Kasumi-1 (cell line): ENCODE results near the gene PSMB2.
A peak's percentile ranks its signal among the peaks of the same experiment; 100 is the strongest.
"Not testable (repeated sequence)": the region's sequence is repeated elsewhere in the genome, so short reads cannot be mapped to it uniquely, and the experiment has no call there.

Experiments
- DNase-seq, 2 experiments: peaks; one replicate each; lab custom pipeline; 2025; lab: John Stamatoyannopoulos, UW

The PSMB2 gene

DNA sequence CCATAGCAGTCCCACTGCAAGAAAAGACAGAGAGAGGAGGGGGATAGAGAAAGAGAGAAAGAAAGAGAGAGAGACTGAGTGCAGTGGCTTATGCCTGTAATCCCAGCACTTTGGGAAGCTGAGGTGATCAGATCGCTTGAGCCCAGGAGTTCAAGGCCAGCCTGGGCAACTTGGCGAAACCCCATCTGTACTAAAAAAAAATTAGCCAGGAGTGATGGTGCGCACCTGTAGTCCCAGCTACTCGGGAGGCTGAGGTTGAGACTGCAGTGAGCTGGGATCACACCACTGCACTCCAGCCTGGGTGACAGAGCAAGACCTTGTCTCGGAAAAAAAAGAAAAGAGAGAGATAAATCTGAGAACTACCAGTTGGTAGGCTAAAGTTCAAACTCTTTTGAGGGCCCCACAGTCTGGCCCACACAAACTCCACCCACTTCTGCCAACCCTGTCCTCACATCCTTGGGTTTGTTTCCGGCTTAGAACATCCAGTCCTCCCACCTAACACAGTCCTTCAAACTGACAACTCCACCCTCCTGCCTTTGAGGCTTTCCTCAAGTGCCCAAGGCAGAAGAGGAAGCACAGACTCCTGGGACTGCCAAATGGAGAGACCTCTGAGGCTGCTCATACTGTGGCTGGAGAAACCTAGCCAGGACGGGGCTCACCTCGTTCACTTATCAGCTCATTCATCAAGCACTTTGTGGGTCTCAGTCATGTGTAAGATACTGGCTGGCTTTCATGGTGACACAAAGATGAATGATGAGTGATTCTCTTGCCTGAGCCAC is 48.1 kb downstream of the PSMB2 start:
- DNase-seq: peak; percentile 92 to 94

DNA sequence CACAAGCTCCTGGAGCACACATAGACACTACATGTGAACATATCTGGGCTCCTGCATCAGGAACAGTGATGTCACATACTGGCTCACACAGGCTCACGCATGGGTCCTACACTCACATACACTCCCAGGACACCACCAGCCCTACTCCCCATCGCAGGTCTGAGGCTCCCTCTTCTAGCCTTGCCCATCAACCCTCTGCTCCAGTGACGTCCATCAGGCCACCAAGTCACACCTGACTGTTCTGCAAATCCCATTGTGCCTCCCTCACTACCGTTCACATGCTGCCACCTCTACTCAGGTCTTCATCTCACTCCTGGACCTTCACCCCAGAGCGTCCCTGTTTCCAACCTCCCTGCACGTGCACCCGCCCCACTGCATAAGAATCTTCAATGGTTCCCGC is 50.1 kb downstream of the PSMB2 start:
- DNase-seq: no peak

DNA sequence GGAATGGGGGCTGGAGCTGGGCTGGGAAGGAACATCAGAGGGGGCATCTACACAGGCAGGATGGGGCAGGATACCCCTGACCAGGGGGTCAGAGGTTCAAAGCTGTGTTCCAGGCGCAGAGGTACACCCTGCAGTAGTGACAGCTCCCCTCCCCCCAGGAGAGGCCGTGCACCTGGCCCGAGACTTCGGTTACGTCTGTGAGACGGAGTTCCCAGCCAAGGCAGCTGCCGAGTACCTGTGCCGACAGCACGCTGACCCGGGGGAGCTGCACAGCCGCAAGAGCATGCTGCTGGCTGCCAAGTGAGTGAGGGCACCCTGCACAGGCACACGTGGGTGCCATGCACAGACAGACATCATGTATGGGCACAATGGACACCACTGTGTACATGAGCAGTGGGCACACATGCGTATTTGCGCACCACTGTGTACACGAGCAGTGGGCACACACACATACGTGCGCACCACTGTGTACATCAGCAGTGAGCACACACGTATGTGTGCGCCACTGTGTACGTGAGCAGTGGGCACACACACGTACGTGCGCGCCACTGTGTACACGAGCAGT is 50.8 kb downstream of the PSMB2 start:
- no peak for DNase-seq

DNA sequence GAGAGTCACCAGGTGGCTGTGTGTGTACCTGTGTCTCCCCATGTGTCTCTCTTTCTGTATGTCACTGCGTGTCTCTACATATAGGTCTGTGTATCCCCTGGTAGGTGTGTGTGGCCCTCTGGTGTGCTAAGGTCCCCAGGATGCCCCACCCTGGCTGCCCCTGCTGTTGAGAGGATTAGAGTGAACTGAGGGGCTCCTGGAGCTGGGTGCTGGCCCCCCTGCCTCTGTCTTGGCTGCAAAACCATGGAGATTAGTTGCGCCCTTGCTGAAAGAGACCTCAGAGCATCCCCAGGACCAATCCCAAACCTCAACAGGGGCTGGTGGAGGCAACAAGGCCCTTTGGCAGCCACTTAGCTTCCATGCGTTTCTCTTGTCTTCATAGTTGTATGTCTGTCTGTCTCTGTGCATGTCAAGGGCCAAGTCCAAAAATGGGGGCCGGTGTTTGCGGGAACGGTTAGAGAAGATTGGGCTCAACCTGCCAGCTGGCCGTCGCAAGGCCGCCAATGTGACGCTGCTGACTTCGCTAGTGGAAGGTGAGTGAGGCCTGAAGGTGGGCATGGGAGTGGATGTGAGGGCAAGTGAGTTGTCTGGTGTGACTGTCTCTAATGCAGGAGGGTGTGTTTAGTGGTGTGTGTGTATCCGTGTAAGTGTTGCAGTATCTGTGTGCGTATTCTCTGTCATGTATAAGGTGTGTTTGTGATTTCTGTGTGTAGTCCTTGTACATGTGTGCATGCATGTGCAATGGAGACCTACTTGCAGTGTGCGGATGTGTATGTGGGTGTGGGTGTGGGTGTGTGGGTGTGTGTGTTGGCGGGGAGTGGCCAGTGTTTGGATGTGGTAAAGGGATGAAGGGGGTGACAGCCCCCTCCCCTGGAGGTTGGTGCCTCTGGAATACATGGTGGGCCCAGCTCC is 51.6 kb downstream of the PSMB2 start:
- DNase-seq: no peak

DNA sequence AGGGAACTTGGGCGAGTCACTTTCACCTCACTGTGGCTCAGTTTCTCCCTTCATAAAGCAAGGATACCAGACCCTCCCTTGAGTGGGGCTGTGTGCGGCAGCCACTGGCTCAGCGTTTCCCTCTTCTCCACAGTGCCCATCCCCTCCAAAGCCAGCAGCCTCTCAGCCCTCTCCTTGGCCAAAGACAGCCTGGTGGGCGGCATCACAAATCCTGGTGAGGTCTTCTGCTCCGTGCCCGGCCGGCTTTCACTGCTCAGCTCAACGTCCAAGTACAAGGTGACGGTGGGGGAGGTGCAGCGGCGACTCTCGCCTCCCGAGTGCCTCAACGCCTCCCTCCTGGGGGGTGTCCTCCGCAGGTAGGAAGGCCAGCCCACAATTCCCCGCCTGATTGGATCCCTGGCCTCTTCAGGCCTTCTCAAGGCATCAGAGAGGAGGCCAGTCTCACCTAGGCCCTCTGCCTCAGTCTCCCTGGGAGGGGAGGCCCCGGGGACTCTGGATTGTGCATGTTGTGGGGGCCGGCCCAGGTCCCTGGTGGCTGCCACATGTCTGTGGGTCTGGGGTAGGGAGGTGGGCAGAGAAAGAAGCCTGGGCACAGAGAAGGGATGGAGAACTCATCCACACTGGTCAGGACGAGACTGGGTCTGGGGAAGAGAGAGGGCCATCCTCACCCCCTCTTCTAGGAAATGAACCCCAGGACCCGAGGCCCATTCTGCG is 53.0 kb downstream of the PSMB2 start:
- no peak for DNase-seq

DNA sequence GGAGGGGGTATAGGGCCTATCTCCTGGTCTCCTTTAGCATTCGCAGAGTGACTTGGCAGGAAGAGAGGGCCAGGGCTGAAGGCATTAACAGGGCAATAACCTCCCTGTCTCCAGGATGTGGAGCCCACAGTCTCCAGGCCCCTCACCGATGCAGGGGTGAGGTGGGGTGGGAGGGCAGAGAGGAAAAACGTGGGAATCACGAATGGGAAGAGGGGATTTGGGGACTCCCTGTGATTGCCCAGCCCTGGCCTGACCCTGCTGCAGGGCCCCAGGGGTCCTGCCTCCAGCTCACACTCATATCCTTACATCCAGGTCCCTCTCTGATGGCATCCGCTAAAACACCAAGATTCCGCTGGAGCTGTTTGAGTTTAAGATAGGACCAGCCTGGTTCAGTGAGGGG is 53.6 kb downstream of the PSMB2 start:
- DNase-seq: no peak

DNA sequence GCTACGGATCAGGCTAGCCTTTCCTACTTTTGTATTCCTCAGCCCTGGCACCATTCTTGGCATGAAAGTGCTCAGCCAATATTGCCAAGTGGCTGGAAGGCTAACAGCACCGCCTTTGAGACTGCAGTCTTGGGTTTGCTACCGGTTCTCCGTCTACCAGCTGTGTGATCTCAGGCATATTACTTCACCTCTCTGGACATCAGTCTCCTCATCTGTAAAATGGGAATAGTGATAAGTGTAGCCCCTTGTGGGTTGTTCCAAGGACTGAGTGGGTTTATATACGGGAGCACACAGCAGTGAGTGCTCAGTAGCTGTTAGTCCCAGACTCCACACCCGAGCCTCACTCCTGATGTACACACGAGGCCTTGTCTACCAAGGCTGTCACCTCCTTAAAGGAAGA is 54.5 kb downstream of the PSMB2 start:
- DNase-seq: no peak

DNA sequence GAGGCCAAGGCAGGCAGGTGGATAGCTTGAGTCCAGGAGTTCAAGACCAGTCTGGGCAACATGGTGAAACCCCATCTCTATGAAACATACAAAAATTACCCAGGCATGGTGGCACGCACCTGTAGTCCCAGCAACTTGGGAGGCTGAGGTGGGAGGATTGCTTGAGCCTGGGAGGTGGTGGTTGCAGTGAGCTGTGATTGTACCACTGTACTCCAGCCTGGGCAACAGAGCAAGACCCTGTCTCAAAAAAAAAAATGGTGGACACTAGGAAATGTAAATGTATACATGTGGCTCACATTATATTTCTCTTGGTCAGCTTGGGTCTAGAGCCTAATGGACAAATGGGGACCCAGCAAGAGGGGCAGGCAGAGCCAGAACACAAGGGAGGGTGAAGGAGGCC is 55.5 kb downstream of the PSMB2 start:
- not testable (repeated sequence) for DNase-seq

DNA sequence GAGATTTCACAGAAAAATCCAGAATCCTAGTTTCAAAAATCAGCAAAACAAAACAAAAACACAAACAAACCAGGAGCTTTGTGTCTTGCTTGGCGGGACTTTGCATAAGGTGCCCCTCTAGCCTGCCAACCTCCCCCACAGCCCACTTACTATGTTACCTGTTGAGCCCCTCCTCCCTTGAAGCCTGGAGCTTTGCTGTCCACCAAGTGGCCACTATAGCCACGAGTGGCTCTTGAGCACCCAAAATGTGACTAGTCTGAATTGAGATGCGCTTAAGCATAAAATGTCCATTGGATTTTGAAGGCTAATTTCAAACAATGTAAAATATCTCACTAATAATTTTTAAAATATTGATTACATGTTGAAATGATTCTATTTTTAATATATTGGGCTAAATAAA is 56.0 kb downstream of the PSMB2 start:
- no peak for DNase-seq

DNA sequence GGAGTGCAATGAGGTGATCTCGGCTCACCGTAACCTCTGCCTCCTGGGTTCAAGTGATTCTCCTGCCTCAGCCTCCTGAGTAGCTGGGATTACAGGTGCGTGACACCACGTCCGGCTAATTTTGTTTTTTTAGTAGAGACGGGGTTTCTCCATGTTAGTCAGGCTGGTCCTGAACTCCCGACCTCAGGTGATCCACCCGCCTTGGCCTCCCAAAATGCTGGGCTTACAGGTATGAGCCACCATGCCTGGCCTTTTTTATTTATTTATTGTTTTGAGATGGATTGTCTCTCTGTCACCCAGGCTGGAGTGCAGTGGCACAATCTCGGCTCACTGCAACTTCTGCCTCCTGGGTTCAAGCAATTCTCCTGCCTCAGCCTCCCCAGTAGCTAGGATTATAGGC is 59.7 kb downstream of the PSMB2 start:
- DNase-seq: not testable (repeated sequence)

DNA sequence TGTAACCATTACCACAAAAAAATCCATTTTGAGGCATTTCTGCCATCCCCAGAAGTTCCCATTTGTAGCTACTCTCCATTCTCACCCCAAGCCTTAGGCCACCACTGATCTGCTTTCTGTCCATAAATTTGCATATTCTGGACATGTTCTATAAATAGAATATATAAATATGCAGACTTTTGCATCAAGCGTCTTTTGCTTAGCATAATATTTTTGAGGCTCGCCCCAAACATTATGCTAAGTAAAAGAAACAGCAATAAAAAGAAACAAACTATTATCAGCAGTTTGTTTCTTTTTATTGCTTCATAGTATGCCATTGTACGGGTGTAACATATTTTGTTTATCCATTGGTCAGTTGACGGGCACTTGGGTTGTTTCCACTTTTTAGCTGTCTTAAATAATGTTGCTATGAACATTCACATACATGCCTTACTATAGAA is 60.4 kb downstream of the PSMB2 start:
- no peak for DNase-seq

DNA sequence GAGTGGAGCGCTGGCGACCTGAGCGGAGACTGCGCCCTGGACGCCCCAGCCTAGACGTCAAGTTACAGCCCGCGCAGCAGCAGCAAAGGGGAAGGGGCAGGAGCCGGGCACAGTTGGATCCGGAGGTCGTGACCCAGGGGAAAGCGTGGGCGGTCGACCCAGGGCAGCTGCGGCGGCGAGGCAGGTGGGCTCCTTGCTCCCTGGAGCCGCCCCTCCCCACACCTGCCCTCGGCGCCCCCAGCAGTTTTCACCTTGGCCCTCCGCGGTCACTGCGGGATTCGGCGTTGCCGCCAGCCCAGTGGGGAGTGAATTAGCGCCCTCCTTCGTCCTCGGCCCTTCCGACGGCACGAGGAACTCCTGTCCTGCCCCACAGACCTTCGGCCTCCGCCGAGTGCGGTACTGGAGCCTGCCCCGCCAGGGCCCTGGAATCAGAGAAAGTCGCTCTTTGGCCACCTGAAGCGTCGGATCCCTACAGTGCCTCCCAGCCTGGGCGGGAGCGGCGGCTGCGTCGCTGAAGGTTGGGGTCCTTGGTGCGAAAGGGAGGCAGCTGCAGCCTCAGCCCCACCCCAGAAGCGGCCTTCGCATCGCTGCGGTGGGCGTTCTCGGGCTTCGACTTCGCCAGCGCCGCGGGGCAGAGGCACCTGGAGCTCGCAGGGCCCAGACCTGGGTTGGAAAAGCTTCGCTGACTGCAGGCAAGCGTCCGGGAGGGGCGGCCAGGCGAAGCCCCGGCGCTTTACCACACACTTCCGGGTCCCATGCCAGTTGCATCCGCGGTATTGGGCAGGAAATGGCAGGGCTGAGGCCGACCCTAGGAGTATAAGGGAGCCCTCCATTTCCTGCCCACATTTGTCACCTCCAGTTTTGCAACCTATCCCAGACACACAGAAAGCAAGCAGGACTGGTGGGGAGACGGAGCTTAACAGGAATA is 64.0 kb downstream of the PSMB2 start:
- peak; percentile 95 for DNase-seq

DNA sequence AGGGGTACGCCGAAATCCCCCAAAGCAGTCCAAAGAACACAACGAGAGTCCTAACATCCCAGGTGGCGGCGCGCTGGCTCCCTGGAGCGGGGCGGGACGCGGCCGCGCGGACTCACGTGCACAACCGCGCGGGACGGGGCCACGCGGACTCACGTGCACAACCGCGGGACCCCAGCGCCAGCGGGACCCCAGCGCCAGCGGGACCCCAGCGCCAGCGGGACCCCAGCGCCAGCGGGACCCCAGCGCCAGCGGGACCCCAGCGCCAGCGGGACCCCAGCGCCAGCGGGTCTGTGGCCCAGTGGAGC is 64.6 kb downstream of the PSMB2 start:
- DNase-seq: not testable (repeated sequence)

DNA sequence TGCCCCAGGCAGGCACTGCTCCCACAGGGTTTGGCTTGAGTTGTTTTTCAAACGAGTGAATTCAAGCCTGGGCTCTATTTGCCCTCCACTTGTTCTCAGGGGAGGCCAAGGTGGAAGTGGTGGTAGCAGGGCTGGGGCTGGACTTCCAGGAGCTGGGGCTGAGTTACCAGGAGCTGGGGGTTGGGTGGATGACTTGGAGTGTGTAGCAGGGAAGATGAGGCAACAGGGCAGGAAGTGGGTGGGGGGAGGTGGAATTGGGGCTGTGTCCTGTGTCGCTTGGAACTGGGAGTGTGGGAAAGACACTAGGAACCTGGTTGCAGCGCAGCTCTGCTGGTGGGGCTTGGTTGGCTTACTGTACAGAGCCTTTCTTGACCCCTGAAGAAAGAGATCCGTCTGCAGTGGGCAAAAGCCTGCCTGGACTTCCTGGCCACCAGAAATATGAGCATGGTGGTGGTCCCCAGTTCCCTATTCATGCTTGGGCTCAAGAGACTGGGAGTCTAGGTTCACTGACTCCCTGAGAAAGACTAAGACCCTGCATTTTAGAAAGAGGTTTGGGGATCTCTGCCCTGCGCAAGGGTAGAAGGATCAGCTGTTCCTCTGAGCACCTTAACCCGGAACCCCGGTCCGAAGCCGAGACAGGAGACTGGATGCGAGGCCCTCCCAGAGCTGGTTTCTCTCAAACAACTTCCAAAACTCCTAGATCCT is 65.1 kb downstream of the PSMB2 start:
- peak in 1 of 2 experiments; percentile 20 for DNase-seq

DNA sequence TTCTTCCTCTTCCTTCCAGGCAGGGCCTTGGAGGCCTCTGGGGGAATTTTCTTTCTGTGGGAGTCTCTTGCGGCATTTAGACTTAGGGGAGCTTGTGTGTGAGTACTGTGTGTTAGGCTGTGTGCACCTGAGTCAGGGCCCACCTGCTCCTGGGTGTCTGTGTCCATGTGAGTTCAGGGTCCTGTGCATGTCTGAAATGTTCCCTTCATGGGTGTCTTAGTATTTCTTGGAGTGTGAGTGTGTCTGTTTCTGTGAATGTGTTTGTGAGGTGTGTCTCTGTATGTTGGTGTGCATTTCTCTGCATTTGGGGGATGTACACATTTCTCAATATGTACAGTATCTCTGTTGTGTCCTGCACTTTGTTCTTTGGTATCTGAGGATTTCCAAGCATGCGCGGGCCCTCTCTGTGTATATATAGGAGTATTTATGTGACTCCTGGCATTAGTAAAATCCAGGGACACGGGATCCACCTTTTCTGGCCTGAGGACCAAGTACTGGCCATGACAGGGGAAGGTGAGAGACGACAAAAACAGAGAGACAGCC is 65.8 kb downstream of the PSMB2 start:
- no peak for DNase-seq

DNA sequence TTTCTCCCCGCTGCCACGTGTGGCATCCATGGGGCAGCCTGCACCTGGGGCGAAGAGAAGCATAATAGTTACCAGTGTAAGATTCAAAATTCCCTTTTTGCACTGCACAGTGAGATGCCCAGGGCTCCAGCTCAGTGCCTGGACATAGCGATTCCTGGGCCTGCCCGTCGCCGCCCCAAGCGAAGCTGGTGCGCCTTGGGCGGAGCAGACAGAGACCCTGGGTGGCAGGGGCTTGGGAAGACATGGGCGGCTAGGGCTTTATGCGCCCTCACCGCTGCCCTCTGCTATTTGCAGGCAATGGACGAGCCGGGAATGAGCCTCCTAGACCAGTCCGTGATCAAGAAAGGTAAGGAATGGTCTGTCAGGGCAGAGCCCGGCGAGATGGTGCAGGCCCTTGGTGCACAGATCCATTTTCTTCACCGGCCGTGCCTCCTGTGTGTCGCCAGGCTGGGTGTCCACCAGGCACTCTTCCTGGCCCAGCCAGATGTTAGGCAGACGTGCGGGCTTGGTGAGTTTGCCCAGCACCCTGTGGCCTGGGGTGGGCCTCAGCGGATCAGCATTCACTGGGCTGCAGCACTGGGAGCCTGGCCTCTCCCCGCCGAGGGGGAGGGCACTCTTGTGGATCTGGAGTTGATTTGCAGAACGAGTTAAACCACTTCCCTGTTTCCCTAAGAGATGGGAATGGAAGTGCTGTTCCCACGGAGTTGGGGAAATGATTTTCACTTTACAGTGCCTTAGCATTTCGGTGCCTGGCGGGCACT is 66.5 kb downstream of the PSMB2 start:
- peak in 1 of 2 experiments; percentile 35 for DNase-seq

DNA sequence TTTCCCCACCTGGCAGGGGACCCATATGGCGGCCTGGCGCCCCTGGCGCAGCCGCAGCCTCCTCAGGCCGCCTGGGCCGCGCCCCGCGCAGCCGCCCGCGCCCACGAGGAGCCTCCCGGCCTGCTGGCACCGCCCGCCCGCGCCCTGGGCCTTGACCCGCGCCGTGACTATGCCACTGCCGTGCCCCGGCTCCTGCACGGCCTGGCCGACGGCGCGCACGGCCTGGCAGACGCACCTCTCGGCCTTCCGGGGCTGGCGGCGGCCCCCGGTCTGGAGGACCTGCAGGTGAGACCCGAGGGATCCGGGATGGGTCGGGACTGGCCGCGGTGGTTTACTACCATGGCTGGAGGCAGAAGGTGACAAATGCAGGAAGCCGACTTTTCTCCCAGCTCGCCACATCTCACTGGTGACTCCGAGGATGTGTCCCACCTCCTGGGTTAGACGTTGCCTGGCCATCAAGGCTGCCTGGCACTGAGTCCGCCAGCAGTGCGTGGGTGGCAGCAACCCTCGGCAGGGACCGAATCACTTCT is 67.1 kb downstream of the PSMB2 start:
- DNase-seq: no peak

DNA sequence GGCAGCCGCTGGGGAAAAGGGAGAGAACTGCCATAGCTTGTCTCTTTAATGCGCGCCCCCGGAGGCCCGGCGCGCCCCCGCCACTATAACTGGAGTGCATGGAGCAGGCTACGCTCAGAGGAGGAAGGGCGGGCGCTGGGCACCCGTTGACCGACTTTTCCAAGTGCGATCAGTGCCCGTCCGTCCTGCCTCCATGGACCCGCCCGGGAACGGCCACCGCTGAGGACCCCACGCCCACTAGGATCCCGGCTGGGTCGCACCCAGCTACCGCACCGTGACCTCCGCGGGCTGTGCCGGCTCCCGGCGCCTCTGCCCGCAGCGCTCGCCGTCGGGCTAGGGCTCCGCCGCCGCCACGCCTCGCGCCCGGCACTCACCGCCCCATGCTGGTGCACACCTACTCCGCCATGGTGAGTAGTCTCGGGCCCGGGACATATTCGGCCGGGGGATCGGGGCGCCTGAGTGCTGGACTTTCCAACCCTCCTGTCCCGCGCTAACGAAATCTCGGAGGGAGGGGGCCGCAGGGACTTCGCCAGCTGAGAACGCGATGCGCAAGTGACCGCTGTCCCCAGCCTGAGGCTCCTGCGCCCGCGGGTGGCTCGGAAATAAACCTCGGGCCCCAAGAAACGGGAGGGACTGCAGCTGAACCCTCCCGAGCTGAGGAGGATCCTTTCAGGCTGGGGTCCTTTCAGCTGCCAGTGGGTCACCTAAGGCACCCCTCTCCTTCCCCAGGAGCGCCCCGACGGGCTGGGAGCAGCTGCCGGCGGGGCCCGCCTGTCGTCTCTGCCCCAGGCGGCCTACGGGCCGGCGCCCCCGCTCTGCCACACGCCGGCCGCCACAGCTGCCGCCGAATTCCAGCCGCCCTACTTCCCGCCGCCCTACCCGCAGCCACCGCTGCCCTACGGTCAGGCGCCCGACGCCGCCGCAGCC is 67.9 kb downstream of the PSMB2 start, which contains the start of gene TFAP2E:
Gene TFAP2E (plus strand): TSS at position 117 of the 927 bp plus-strand sequence. CDS start 264 bp downstream, at position 381.
- DNase-seq: peak; percentile 27 to 34
